HEK293T (cell line): ENCODE results near the gene TMEM35B.

ENCODE experiments used
- CTCF ChIA-PET: fragments of 350-600 bp; formaldehyde crosslinking; extraction: SDS; loops from one replicate; lab custom pipeline; 2021; ENCODE audit warnings: antibody characterized with exemption, inconsistent platforms; lab: Yijun Ruan, JAX
- POLR2A ChIA-PET: fragments of 350-600 bp; formaldehyde crosslinking; extraction: SDS; loops from one replicate; lab custom pipeline; 2020; ENCODE audit warnings: antibody characterized with exemption, inconsistent platforms; lab: Yijun Ruan, JAX
- DNase-seq: peaks from one replicate; pipeline ENCODE4 v3.0.0; 2012; ENCODE audit warnings: mixed read lengths; ENCODE audit errors: extremely low spot score
- ARNT ChIP-seq: fragments of 450-650 bp; IDR thresholded peaks from 2 replicates; pipeline ENCODE4 v1.6.1; 2017; ENCODE audit warnings: mild to moderate bottlenecking
- BHLHE40 ChIP-seq: fragments of 450-650 bp; IDR thresholded peaks from 2 replicates; pipeline ENCODE4 v1.6.1; 2016; ENCODE audit warnings: mild to moderate bottlenecking, moderate library complexity, borderline replicate concordance
- CTBP1 ChIP-seq: fragments of 450-650 bp; IDR thresholded peaks from 2 replicates; pipeline ENCODE4 v1.6.1; 2016; ENCODE audit warnings: borderline replicate concordance
- ELF4 ChIP-seq: fragments of 450-650 bp; IDR thresholded peaks from 2 replicates; pipeline ENCODE4 v1.6.1; 2017; ENCODE audit warnings: antibody characterized with exemption
- FOXA1 ChIP-seq: fragments of 450-650 bp; IDR thresholded peaks from 2 replicates; pipeline ENCODE4 v1.6.1; 2016; ENCODE audit warnings: mild to moderate bottlenecking
- FOXK2 ChIP-seq: fragments of 450-650 bp; IDR thresholded peaks from 2 replicates; pipeline ENCODE4 v1.6.1; 2016; ENCODE audit warnings: mild to moderate bottlenecking
- FOXM1 ChIP-seq: fragments of 450-650 bp; IDR thresholded peaks from 2 replicates; pipeline ENCODE4 v1.6.1; 2017; ENCODE audit warnings: mild to moderate bottlenecking, borderline replicate concordance
- HDGF ChIP-seq: fragments of 450-650 bp; IDR thresholded peaks from 2 replicates; pipeline ENCODE4 v1.6.1; 2017; ENCODE audit warnings: antibody characterized with exemption, borderline replicate concordance
- L3MBTL2 ChIP-seq: fragments of 450-650 bp; conservative IDR thresholded peaks from 2 replicates; pipeline ENCODE4 v1.6.1; 2016; ENCODE audit warnings: mild to moderate bottlenecking
- LEF1 ChIP-seq: fragments of 450-650 bp; IDR thresholded peaks from 2 replicates; pipeline ENCODE4 v1.6.1; 2017; ENCODE audit warnings: mild to moderate bottlenecking, borderline replicate concordance
- NFRKB ChIP-seq: fragments of 450-650 bp; IDR thresholded peaks from 2 replicates; pipeline ENCODE4 v1.6.1; 2016; ENCODE audit warnings: mild to moderate bottlenecking, moderate library complexity
- SP1 ChIP-seq: fragments of 450-650 bp; IDR thresholded peaks from 2 replicates; pipeline ENCODE4 v1.6.1; 2017
- SUZ12 ChIP-seq: fragments of 450-650 bp; IDR thresholded peaks from 2 replicates; pipeline ENCODE4 v1.6.1; 2016; ENCODE audit warnings: mild to moderate bottlenecking
- TARDBP ChIP-seq: fragments of 450-650 bp; IDR thresholded peaks from 2 replicates; pipeline ENCODE4 v1.6.1; 2016
- ZNF384 ChIP-seq: fragments of 450-650 bp; IDR thresholded peaks from 2 replicates; pipeline ENCODE4 v1.6.1; 2016
- TF ChIP-seq, protein P1 (sequence below): fragments of 450-650 bp; IDR thresholded peaks from 2 replicates; pipeline ENCODE4 v1.6.1; 2016

Gene TMEM35B

DNA sequence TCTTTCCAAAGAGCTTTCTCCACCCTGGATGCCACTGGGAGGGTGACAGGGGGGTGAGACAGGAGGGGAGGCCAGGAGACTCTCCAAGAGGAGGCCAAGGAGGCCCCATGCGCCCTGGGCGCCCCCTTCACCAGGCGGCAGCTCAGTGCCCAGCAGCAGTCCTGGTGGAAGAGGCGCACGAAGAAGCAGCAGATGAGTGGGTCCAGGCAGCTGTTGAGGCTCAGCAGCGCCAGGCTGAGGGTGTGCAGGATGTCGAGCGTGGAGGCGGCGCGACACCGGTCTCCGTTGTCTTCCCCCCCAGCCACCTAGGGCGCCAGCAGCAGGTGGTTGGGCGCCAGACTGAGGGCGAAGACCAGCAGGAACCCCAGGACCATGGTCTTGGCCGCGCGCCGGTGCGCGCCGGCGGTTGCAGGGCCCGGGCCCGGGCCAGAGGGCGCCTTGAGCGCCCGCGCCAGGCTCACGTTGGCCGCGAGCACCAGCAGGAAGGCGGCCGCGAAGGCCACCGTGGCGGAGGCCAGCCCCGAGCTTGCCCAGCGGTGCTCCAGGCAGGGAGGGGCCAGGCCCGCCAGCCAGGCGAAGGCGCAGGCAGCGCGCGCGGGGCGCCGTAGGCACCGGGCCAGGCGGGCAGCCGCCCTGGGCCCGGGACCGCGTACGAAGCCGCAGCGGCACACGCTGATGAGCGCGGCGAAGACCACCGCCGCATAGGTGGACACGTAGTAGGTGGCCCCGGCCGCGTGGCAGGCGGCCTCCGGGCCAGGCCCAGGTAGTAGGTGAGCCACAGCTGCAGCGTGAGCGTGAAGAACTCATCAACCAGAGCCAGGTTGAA, 8.6 kb downstream of the TMEM35B start:
- CTCF ChIA-PET, result no interaction called here
- TF ChIP-seq CTBP1 (no peak), TARDBP (no peak), ZNF384 (no peak), ARNT (no peak), FOXA1 (no peak)
- DNase-seq, result no peak
- POLR2A ChIA-PET, result interaction anchor here (3.3 kb wide), 1 partner anchor 8 kb away, joined by 21 read pairs; the partner anchor contains the start of gene TMEM35B

DNA sequence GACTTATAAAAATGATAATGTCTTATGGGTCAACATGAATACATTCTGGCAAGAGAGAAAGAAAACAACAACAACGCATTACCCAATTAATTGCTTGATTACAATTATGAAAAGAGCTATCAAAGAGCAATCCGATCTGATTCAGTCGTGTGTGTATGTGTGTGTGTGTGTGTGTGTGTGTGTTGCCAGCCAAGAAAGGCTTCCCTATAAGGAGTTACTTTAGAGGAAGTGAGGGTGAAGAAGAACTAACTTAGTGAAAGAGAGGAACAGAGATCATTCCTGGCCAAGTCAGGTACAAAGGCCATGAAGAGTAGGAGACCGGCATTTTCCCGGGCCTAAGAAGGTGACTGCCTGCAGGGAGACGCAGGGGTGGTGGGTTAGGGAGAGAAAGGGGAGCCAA, 9.4 kb downstream of the TMEM35B start:
- no peak for DNase-seq
- CTCF ChIA-PET, result no interaction called here
- POLR2A ChIA-PET, result interaction anchor here (3.3 kb wide), 1 partner anchor 9 kb away, joined by 21 read pairs; the partner anchor contains the start of gene TMEM35B

DNA sequence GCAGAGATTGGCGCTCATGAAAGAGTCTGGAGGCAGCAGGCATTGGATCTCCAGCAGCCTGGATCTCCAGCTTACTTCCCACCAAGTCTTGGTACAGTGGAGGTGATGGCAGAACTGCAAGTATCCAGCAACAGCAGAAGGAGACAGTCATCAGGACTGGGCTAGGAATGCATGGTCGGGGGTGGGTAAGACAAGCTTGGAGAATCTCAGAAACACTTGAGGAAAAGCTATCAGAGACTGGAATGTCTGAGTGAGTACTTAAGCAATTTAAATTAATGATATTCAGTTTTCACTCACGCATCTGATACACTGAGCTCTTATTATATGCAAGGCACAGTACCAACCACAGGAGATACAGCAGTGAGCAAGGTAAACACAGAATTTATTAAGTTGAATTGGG, 9.8 kb downstream of the TMEM35B start:
- no peak for TF ChIP-seq ELF4
- no peak for TF ChIP-seq TARDBP
- no peak for TF ChIP-seq SUZ12
- no peak for TF ChIP-seq FOXM1
- TF ChIP-seq BHLHE40, result no peak
- CTCF ChIA-PET, result interaction anchor here (1.1 kb wide), 1 partner anchor 9 kb away, joined by 3 read pairs; the partner anchor contains the start of gene TMEM35B
- DNase-seq, result no peak
- POLR2A ChIA-PET, result interaction anchor here (3.3 kb wide), 1 partner anchor 10 kb away, joined by 21 read pairs; the partner anchor contains the start of gene TMEM35B

More for the DNA sequence above, 9.4 kb downstream of the TMEM35B start:
- TF ChIP-seq FOXK2 (no peak), TARDBP (no peak), ELF4 (no peak), FOXM1 (no peak), SUZ12 (no peak), LEF1 (no peak), SP1 (no peak), BHLHE40 (no peak), FOXA1 (no peak), CTBP1 (no peak), L3MBTL2 (no peak), NFRKB (no peak), HDGF (no peak), ARNT (no peak), ZNF384 (no peak)
- TF ChIP-seq, protein P1, sequence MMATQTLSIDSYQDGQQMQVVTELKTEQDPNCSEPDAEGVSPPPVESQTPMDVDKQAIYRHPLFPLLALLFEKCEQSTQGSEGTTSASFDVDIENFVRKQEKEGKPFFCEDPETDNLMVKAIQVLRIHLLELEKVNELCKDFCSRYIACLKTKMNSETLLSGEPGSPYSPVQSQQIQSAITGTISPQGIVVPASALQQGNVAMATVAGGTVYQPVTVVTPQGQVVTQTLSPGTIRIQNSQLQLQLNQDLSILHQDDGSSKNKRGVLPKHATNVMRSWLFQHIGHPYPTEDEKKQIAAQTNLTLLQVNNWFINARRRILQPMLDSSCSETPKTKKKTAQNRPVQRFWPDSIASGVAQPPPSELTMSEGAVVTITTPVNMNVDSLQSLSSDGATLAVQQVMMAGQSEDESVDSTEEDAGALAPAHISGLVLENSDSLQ, result no peak

- POLR2A ChIA-PET, result interaction anchor here (3.3 kb wide), 1 partner anchor 10 kb away, joined by 21 read pairs; the partner anchor contains the start of gene TMEM35B
- CTCF ChIA-PET, result interaction anchor here (1.1 kb wide), 1 partner anchor 10 kb away, joined by 3 read pairs; the partner anchor contains the start of gene TMEM35B
- DNase-seq, result no peak
- TF ChIP-seq HDGF (no peak), SUZ12 (no peak), FOXK2 (no peak), NFRKB (no peak), SP1 (no peak), ARNT (no peak), LEF1 (no peak), FOXM1 (no peak), ELF4 (no peak), ZNF384 (no peak), BHLHE40 (no peak)
- TF ChIP-seq, protein P1, result no peak
Observed at GRCh38 chr1:34974626-34975025, 10.5 kb downstream of the TMEM35B start.

DNA sequence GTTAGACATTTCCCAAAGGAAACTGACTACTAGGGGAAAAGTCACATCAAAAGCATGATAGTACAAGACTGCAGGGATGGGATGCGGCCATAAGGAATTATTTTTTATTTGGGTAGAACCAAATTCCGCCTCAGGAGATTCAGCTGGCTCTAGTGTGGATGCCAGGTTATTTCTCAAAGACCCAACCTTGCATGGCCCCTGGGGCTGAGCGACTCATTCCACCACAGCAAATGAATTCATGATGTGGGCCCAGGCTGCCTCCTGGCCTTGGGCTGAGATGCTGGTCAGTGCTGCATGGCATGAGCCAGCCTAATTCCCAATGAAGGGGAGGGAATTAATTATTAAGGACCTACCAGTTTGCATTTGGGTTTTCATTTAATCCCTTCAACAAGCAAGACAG, 11.8 kb downstream of the TMEM35B start:
- TF ChIP-seq ARNT (no peak), FOXK2 (no peak), SUZ12 (no peak), HDGF (no peak), ZNF384 (no peak), ELF4 (no peak), L3MBTL2 (no peak), LEF1 (no peak), SP1 (no peak), BHLHE40 (no peak), NFRKB (no peak), TARDBP (no peak), FOXA1 (no peak), CTBP1 (no peak), FOXM1 (no peak)
- ChIA-PET POLR2A (interaction anchor here (3.3 kb wide), 1 partner anchor 12 kb away, joined by 21 read pairs; the partner anchor contains the start of gene TMEM35B), CTCF (no interaction called here)
- DNase-seq, result no peak

- no peak for DNase-seq
- CTCF ChIA-PET, result no interaction called here
- POLR2A ChIA-PET, result interaction anchor here (3.1 kb wide), 1 partner anchor 14 kb away, joined by 19 read pairs; the partner anchor contains the start of gene TMEM35B
- TF ChIP-seq CTBP1 (no peak), SP1 (no peak), ARNT (no peak), LEF1 (no peak), ELF4 (no peak), SUZ12 (no peak), TARDBP (no peak), FOXA1 (no peak), L3MBTL2 (no peak), NFRKB (no peak)
- TF ChIP-seq, protein P1, result no peak
Observed at GRCh38 chr1:34970829-34971228, 14.3 kb downstream of the TMEM35B start.
